ENCODE data around the gene TCF4.

TCF4 gene

GRCh38 chr18:55588111-55588869 is at the start of gene TCF4:
TSS of gene TCF4 (minus strand) at chr18:55588192. CDS start at chr18:55587116, 1,076 bp downstream.
- peak; percentile 29 for DNase-seq

- DNase-seq = no peak
These were observed 49.2 kb upstream of the TCF4 start for GRCh38 chr18:55637204-55637603.

DNA sequence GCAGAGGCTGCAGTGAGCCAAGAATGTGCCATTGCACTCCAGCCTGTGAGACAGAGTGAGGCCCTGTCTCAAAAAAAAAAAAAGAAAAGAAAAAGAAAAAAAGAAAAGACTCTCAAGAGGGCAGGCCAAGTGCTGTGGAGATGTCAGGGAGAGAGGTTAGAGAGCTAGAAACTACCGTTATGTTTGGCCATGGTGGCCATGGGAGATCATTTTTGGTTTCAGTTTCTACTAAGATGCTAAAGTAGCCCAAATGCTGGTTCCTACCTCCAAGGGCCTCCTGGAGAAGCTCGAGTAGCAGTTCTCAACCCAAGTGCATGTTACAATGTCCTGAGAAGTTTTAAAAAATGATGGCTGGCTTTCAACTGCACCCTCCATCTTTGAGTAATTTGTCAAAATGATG is 47.4 kb upstream of the TCF4 start:
- DNase-seq = no peak

- no peak for DNase-seq
These were observed 46.6 kb upstream of the TCF4 start for GRCh38 chr18:55634545-55634944.

DNA sequence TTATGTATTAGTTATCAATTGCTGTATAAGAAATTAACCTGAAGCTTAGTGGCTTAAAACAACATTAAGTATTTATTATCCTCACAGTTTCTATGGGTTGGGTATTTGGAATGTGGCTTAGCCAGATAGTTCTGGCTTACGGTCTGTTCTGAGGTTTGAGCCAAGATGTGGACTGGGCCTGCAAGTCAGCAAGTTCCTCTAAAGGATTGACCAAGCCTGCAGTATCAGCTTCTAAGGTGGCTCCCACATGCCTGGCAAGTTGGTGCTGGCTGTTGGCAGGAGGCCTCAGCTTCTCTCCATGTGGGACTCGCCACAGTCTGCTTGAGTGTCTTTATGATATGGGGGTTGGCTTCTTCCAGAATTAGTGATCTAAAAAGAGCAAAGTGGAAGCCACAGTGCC is 45.0 kb upstream of the TCF4 start:
- DNase-seq = no peak

DNA sequence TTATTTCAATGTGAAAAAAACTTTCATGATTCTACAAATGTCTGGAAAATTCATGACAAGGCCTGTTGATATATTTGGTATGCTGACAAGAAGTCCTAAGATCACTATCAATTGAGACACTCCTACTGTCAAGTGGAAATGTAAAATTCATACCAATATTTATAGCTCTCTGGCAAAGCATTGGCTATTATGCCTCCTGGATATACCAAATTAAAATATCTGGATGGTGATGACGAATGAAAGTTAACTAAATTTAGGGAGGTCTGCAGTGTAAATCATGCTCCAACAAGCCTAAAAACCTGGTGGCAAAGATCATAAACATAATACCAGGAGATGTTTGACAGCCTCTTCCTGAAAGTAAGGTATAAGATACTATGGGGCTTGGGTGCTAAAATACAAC is 41.1 kb upstream of the TCF4 start:
- DNase-seq = no peak

- no peak for DNase-seq
These were observed 39.0 kb upstream of the TCF4 start for GRCh38 chr18:55627007-55627406.

GRCh38 chr18:55625901-55626300 is 37.9 kb upstream of the TCF4 start:
- DNase-seq = no peak

DNA sequence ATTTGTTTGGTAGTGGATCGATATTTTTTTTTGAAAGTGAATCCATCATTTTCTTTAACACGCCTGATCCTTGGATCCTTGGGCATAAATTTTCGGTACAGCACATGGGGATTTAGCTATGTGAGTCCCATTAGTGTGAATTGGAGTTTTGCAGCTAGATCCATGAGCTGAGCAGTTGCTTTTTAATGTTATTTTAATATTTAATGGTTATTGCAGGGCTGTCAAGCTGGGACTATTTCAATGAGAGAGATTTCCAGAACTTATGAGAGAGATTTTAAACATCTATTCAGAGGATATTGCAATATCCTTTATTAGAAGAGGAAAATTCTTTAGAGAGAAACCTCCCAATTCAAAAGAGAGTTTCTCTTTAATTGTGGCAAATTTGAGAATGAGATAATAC is 35.6 kb upstream of the TCF4 start:
- no peak for DNase-seq

DNA sequence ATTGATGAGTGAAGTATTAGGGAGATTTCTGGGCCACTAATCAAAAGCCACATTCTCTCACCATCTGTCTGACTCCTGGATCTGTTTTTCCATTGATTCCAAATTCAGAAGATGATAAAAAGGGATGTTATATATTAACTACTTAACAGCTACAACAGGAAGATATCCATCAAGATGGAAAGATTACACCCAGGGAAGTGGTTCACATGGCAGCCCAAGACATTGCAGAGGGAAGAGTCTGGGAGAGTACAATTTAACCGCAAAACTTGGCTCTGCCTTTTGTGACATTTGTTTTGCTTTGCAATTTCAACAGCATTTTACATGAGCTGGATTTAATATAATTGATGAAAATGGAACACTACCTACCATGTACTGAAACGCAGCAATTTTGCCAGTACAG is 22.5 kb upstream of the TCF4 start:
- no peak for DNase-seq

- DNase-seq = no peak
These were observed 21.3 kb upstream of the TCF4 start for GRCh38 chr18:55609160-55609825.

DNA sequence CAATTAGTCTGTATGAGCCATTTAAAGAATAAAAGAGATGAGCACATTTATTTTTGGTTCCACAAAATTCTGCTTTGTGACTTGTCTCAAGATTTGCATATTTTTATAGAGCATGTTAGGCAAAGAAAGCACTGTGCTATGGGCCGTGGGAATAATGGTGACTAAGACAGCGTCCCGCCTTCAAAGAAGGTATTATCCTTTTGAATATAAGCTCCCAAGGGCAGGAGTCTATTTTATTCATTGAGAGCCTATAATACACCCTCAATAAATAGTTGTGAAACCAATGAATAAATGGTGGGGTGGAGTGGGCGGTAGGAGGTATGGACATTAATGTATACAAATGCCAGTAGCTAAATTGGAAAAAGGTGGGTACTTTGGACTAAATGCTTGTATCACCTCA is 20.5 kb upstream of the TCF4 start:
- no peak for DNase-seq

GRCh38 chr18:55607773-55608172 is 19.8 kb upstream of the TCF4 start:
- DNase-seq = no peak

DNA sequence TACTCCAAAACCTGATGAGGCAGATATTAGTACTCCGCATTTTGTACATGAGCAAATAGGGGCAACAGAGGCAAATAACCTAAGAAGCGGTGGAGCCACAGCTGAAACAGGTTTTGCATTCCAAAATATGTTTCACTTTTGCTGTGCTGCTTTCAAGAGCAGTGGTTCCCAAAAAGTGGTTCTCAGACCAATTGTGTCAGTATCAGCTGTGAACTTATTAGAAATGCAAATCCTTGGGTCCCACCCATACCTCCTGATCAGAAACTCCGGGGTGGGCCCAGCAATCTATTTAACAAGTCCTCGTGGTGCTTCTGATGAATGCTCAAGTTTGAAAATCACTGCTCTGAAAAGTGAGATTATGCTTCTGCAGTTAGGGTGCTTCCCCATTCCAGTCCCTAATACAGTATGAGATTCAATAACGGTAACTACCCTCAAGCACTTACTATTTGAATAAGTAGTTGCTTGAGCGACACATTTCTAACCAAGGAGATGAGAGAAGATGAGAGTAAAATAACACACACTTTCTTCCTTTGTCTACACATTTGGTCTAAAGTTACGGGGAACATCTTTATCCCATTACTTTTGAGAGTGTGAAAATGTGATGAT is 17.8 kb upstream of the TCF4 start:
- DNase-seq = no peak

DNA sequence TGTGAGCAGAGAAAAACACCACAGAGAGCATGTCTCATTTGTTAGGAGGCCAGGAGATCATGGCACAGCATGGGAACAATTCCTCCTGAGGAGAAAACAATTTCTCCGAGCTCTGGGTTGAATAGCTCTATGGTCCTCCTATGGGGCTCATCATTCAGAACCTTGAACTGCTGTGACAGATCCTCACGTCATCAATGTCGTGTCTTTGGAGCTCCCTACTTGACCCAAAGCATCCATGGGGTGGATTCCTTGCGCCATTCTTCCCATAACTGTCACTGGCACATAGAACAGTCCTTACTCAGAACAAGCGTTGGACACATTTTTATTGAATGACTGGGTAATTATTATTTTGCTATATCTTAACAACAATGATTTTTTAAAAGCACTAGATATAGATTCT is 15.8 kb upstream of the TCF4 start:
- no peak for DNase-seq

- no peak for DNase-seq
These were observed 5.9 kb upstream of the TCF4 start for GRCh38 chr18:55593888-55594287.

- DNase-seq = no peak
These were observed 4.6 kb upstream of the TCF4 start for GRCh38 chr18:55592572-55592971.

- DNase-seq = no peak
These were observed 4.1 kb upstream of the TCF4 start for GRCh38 chr18:55592106-55592505.

DNA sequence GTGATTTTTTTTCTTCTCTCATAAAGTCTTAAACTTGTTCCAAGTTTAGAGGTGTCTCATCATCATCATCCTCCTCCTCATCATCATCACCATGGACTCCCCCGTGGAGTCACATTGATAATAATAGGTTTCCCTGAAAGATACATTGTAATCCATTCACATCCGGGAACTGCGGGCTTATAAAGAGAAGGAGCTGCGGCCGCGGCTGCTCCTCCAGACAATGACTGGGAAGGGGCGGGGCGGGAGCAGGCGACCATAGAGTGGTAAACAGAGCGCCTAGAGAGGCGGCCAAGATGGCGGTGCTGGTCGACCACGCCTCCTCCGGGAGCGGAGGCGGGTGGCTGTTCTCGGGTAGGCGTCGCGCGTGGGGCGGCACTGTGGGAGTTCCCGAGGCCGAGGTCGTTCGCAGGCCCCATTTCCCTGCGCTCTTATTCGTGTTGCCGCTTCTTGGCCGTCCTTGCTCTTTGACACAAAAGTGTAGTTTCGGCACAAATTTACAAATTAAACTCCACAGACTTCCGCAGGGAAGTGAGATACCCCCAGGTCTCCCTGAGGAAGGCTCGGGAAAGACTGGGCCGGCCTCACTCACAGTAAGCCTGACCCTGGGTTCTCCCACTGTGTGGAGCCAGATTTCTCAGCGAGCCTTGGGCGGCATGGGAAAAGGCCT is 1.8 kb upstream of the TCF4 start:
- peak; percentile 83 for DNase-seq

- DNase-seq = no peak
These were observed 1.0 kb upstream of the TCF4 start for GRCh38 chr18:55588870-55589595.

DNA sequence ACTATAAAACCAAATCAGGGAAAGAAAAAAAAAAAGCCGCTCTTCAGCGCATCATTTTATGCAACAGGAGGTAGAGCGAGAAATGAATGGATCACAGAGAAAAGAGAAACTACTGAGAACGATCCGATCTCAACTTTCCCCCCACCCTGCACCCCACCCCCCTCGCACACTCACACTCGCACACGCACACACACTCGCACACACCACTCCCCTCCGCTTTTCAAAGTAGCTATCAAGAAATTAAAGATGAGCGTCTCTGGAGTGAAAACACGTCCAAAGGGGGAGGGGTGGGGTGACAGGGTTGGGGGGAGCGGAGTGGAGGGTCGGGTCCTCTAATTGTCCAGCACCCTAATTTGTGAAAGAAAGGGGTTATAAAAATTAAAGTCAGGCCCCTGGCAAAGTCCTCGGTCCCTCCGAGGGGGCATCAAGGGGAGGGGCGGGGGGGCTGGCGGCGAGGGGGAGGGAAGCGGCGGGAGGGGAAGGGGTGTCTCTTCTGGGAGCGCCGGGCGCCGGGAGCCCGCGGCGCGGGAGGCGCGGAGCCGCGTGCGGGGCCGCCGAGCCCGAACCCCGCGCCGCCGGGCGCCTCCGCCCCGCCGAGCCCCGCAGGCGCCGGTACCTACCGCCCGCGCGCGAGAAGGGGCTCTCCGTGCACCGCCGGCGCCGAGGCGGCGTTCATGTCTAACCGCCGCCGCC is 428 bp downstream of the TCF4 start:
- DNase-seq = no peak

DNA sequence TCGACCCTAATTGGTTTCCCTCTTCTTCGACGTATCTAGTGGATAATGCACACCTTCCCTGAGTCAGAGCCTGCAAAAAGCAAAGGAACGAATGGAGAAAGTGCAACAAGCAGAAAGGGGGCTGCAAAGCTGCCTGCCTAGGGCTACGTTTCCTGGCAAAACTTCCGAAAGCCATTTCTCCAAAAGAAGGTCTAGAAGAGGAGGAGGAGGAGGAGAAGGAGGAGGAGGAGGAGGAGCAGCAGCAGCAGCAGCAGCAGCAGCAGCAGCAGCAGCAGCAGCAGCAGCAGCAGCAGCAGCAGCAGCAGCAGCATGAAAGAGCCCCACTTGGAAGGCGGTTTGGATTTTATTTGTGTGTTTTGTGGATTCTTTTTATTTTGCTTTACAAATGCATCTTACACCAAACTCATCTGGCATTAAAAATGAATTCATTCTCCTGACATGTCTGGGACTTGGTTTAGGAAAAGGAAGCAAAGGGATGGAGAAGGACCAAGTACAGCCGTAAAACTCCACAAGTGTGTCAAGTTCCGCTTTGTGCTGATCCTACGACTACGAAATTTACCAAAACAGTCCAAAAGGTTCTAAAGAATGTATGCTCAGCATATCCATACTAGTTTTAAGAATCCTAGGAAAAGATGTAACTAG is 2.0 kb downstream of the TCF4 start:
- DNase-seq = no peak

All from activated CD4-positive, alpha-beta T cell treated with anti-CD3 and anti-CD28 coated beads for 48 hours (primary cell).